GM08714 (cell line): ENCODE measurements around the gene CCNQ.

Experiments used
- H3K4me3 ChIP-seq: fragments of 200-500 bp; sonication (Bioruptor generic); 2 replicates; pipeline ENCODE4 v1.5.1; 2014; ENCODE audit warnings: mild to moderate bottlenecking, low read length, inconsistent platforms
- ZNF274 ChIP-seq: IDR thresholded peaks from 2 replicates; pipeline ENCODE4 v1.6.1; 2012; ENCODE audit warnings: mild to moderate bottlenecking, low read depth, low read length

Gene CCNQ

GRCh38 chrX:153587342-153587741 is 11.6 kb downstream of the CCNQ start:
- no peak overlapping the region for H3K4me3 ChIP-seq
- TF ChIP-seq ZNF274 = no peak

- no peak for TF ChIP-seq ZNF274
- H3K4me3 ChIP-seq = no peak overlapping the region
Observed at GRCh38 chrX:153585827-153586226, 13.1 kb downstream of the CCNQ start.

- TF ChIP-seq ZNF274 = no peak
- no peak overlapping the region for H3K4me3 ChIP-seq
Observed at GRCh38 chrX:153583433-153583832, 15.5 kb downstream of the CCNQ start.

GRCh38 chrX:153582896-153583295 is 16.0 kb downstream of the CCNQ start:
- TF ChIP-seq ZNF274 = no peak
- H3K4me3 ChIP-seq = no peak overlapping the region

GRCh38 chrX:153580700-153581386 is 18.1 kb downstream of the CCNQ start:
- H3K4me3 ChIP-seq = no peak overlapping the region
- no peak for TF ChIP-seq ZNF274

GRCh38 chrX:153578889-153579288 is 20.1 kb downstream of the CCNQ start:
- no peak overlapping the region for H3K4me3 ChIP-seq
- no peak for TF ChIP-seq ZNF274

GRCh38 chrX:153578200-153578835 is 20.6 kb downstream of the CCNQ start:
- no peak for TF ChIP-seq ZNF274
- no peak overlapping the region for H3K4me3 ChIP-seq

GRCh38 chrX:153576961-153577360 is 22.0 kb downstream of the CCNQ start:
- TF ChIP-seq ZNF274 = no peak
- no peak overlapping the region for H3K4me3 ChIP-seq

GRCh38 chrX:153576239-153576870 is 22.6 kb downstream of the CCNQ start:
- H3K4me3 ChIP-seq = no peak overlapping the region
- no peak for TF ChIP-seq ZNF274

GRCh38 chrX:153573984-153574383 is 25.0 kb downstream of the CCNQ start:
- no peak for TF ChIP-seq ZNF274
- no peak overlapping the region for H3K4me3 ChIP-seq

- no peak for TF ChIP-seq ZNF274
- no peak overlapping the region for H3K4me3 ChIP-seq
Observed at GRCh38 chrX:153572601-153573000, 26.3 kb downstream of the CCNQ start.

GRCh38 chrX:153571534-153571908 is 27.4 kb downstream of the CCNQ start:
- no peak overlapping the region for H3K4me3 ChIP-seq
- TF ChIP-seq ZNF274 = no peak

GRCh38 chrX:153569475-153569874 is 29.5 kb downstream of the CCNQ start:
- H3K4me3 ChIP-seq = no peak overlapping the region
- TF ChIP-seq ZNF274 = no peak

- TF ChIP-seq ZNF274 = no peak
- no peak overlapping the region for H3K4me3 ChIP-seq
Observed at GRCh38 chrX:153568451-153569011, 30.4 kb downstream of the CCNQ start.
